ENCODE results near the gene MCM5.

The MCM5 gene

GRCh38 chr22:35400501-35400790, 506 bp downstream of the MCM5 start:
- in situ Hi-C loops (cut with HindIII; ENCODE audit: low sequenced_read_pairs) = no loop called here

- in situ Hi-C loops (cut with HindIII; ENCODE audit: low sequenced_read_pairs) = no loop called here
Observed at GRCh38 chr22:35401863-35402262, 1.9 kb downstream of the MCM5 start.

GRCh38 chr22:35403356-35403755, 3.4 kb downstream of the MCM5 start:
- in situ Hi-C loops (cut with HindIII; ENCODE audit: low sequenced_read_pairs) = no loop called here

- in situ Hi-C loops (cut with HindIII; ENCODE audit: low sequenced_read_pairs) = no loop called here
Observed at GRCh38 chr22:35404176-35404575, 4.2 kb downstream of the MCM5 start.

- in situ Hi-C loops (cut with HindIII; ENCODE audit: low sequenced_read_pairs) = no loop called here
Observed at GRCh38 chr22:35406443-35406842, 6.5 kb downstream of the MCM5 start.

- in situ Hi-C loops (cut with HindIII; ENCODE audit: low sequenced_read_pairs) = no loop called here
Observed at GRCh38 chr22:35407362-35407761, 7.4 kb downstream of the MCM5 start.

- in situ Hi-C loops (cut with HindIII; ENCODE audit: low sequenced_read_pairs) = no loop called here
Observed at GRCh38 chr22:35409783-35410662, 10.1 kb downstream of the MCM5 start.

- in situ Hi-C loops (cut with HindIII; ENCODE audit: low sequenced_read_pairs) = no loop called here
Observed at GRCh38 chr22:35410663-35411034, 10.7 kb downstream of the MCM5 start.

- in situ Hi-C loops (cut with HindIII; ENCODE audit: low sequenced_read_pairs) = no loop called here
Observed at GRCh38 chr22:35411102-35411501, 11.2 kb downstream of the MCM5 start.

- in situ Hi-C loops (cut with HindIII; ENCODE audit: low sequenced_read_pairs) = no loop called here
Observed at GRCh38 chr22:35413624-35414023, 13.7 kb downstream of the MCM5 start.

- in situ Hi-C loops (cut with HindIII; ENCODE audit: low sequenced_read_pairs) = no loop called here
Observed at GRCh38 chr22:35417606-35418005, 17.7 kb downstream of the MCM5 start.

GRCh38 chr22:35418088-35418487, 18.1 kb downstream of the MCM5 start:
- in situ Hi-C loops (cut with HindIII; ENCODE audit: low sequenced_read_pairs) = no loop called here

- in situ Hi-C loops (cut with HindIII; ENCODE audit: low sequenced_read_pairs) = no loop called here
Observed at GRCh38 chr22:35418731-35419130, 18.8 kb downstream of the MCM5 start.

- in situ Hi-C loops (cut with HindIII; ENCODE audit: low sequenced_read_pairs) = no loop called here
Observed at GRCh38 chr22:35419756-35420155, 19.8 kb downstream of the MCM5 start.

GRCh38 chr22:35421121-35421520, 21.2 kb downstream of the MCM5 start:
- in situ Hi-C loops (cut with HindIII; ENCODE audit: low sequenced_read_pairs) = no loop called here

GRCh38 chr22:35422145-35422544, 22.2 kb downstream of the MCM5 start:
- in situ Hi-C loops (cut with HindIII; ENCODE audit: low sequenced_read_pairs) = no loop called here

- in situ Hi-C loops (cut with HindIII; ENCODE audit: low sequenced_read_pairs) = no loop called here
Observed at GRCh38 chr22:35422936-35423335, 23.0 kb downstream of the MCM5 start.

- in situ Hi-C loops (cut with HindIII; ENCODE audit: low sequenced_read_pairs) = no loop called here
Observed at GRCh38 chr22:35424081-35424480, 24.1 kb downstream of the MCM5 start.

GRCh38 chr22:35424761-35425160, 24.8 kb downstream of the MCM5 start:
- in situ Hi-C loops (cut with HindIII; ENCODE audit: low sequenced_read_pairs) = loop anchor here (25.0 kb wide), 1 partner anchor 513 kb away; no protein-coding TSS in a partner anchor

GRCh38 chr22:35425546-35425945, 25.6 kb downstream of the MCM5 start:
- in situ Hi-C loops (cut with HindIII; ENCODE audit: low sequenced_read_pairs) = loop anchor here (25.0 kb wide), 1 partner anchor 512 kb away; no protein-coding TSS in a partner anchor

- in situ Hi-C loops (cut with HindIII; ENCODE audit: low sequenced_read_pairs) = loop anchor here (25.0 kb wide), 1 partner anchor 511 kb away; no protein-coding TSS in a partner anchor
Observed at GRCh38 chr22:35425971-35426800, 26.2 kb downstream of the MCM5 start.

- in situ Hi-C loops (cut with HindIII; ENCODE audit: low sequenced_read_pairs) = loop anchor here (25.0 kb wide), 1 partner anchor 511 kb away; no protein-coding TSS in a partner anchor
Observed at GRCh38 chr22:35426801-35427140, 26.8 kb downstream of the MCM5 start.
